GM19372 (cell line): ENCODE results near the gene FMN1.

Experiments used
- ATAC-seq: cut with Tn5 transposase; IDR thresholded peaks from one replicate; pipeline ENCODE4 v1.9.1; 2021; ENCODE audit warnings: mild to moderate bottlenecking, low read depth, moderate library complexity; ENCODE audit not compliant: unreplicated experiment

The FMN1 gene

DNA sequence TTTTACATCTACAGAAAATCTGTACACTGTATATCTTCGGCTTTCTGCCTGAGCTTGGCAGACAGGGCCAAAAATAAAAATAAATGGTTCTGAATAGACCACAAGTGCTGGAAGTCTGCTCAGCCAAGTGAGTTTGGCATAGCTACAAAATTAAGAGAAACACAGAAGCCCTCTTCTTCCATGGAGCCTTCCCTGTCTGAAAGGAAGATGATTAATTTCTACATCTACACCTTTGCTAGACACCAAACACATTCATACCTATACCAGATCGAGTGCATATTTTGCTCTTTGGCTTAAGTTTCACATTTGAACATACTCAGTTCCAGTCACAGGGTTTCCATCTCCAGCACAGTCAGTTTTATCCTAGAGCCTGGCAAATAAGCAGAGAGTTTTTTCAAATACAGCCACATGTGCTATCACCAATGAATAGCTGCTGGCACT is 252.1 kb downstream of the FMN1 start:
- no peak for ATAC-seq

DNA sequence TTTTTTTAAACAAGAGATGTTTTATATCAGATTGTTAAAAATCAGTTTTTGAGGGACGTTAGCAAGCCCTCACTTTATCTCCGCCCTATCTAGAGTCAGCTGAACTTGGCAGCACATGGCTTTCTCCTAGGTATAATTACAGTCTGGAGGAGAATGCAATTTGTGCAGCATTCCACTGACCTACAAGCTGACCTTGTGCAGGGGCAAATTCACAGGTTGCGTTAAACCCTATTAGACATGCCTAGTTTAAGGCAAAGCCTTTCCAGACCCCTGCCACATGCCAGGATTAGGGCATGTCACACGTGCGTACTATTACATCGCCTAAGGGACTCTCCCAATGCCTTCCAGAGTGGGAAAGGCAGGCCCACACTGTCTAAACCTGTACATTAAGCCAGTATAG is 252.7 kb downstream of the FMN1 start:
- no peak for ATAC-seq

DNA sequence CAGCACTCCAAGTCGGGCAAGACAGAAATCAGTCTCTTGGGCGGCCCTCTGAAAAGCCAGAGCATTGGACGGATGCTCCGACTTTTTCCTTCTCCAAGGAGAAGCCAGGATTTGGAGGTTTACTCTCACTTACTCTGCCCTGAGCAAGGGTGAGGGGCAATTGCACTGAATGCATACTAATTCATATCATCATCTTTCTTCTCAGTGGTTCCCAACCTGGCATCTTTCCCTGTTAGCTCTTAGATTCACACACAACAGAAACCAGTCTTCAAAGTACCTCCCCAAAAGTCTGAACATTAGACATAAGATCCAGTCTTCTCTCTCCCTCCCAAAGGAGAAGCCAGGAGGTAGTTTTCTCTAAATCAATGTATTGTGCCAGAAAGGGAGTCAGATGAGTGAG is 257.5 kb downstream of the FMN1 start:
- no peak for ATAC-seq

- ATAC-seq, result no peak
These were observed 258.1 kb downstream of the FMN1 start for GRCh38 chr15:32936283-32936918.

DNA sequence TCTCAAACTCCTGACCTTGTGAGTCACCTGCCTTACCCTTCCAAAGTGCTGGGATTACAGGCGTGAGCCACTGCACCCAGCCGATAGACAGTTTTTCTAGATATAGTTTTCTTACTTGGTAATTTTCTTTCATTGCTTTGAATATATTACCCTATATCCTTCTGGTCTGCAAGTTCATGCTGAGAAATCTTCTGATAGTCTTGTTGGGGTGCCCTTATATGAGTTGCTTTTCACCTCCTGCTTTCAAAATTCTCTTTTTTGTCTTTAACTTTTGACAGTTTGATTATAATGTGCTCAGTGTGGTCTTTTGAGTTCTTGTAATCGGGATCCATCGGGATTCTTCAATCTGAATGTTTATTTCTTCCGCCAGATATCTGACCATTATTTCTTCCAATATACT is 259.4 kb downstream of the FMN1 start:
- ATAC-seq, result no peak

GRCh38 chr15:32933236-32933635 is 261.3 kb downstream of the FMN1 start:
- no peak for ATAC-seq

GRCh38 chr15:32928876-32929275 is 265.6 kb downstream of the FMN1 start:
- no peak for ATAC-seq

DNA sequence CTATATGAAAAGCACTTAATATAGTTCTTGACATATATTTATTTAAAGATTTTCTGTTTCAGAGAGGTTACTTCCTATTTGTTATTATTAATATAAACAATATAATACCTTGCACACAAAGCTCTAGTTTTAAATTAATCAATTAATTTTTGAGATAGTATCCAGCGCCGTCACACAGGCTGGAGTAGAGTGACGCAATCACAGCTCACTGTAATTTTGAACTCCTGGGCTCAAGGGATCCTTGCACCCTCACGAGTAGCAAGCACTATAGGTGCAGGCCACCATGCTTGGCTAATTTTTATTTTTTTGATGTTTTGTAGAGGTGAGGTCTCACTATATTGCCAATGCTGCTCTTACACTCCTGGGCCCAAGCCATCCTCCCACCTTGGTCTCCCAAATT is 267.4 kb downstream of the FMN1 start:
- ATAC-seq, result no peak

DNA sequence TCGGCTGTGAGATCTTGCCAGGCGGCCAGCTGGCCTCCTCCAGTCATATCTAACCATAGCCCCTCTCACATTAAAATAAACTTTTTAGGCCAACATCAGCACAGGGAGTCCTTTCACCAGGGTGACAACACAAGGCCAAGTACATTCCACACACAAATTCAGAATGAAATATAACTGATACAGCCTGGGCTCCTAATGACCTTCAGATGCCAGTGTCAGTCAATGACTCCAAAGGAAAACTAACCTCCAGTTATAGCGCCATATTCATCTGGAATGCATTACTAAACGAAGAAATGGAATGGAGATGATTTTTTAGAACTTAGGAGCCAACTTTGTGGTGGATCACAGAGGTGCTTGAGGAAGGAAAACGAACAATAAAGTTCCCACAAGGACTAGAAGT is 271.3 kb downstream of the FMN1 start:
- ATAC-seq, result no peak

DNA sequence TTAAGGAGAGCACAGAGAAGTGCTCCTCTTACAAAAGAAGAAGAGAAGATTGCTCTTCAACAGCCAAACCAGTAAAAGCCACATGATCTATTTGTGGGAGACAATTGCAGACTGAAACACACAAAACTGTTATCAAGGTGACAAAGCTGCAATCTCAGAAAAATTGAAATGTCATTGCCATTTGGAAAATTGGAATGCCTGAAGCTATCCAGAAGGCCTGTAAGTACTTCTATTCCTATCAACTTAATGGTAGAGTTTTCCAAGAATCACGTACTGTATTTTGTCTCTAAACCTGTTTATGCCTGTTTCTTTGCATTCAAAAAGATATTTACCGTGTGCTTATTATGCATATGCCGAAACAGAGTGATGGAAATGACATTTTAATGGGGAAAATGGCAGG is 272.0 kb downstream of the FMN1 start:
- no peak for ATAC-seq

DNA sequence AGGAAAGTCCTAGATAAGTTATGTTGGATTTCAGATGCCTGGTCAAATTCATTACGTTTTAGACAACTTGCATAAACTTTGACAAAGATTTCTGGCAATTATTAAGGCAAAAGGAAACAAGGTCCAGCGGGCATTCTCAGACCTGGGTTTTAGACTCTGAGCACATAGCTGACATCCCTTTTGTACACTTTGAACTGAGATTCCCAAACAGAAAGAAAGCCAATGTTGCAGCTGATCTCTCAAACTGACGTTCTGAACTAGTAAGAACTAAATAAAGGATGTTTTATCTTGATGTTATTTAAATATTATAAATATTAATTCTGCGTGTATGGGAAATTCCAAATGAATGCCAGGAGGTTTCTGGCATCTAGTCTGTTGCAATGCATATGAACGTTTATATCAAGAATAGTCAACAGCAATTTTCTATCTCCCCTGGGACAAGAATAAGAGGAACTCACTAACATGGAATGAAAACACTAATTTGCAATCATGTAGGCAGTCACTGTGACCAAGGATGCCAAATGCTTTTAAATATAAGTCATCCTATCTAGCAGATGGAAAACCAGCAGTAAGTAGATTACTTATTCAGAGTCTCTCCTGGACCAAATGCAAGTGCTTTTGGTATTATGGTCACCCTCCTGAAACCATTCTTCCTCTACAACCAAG is 274.6 kb downstream of the FMN1 start:
- ATAC-seq, result no peak

GRCh38 chr15:32918547-32918946 is 276.0 kb downstream of the FMN1 start:
- no peak for ATAC-seq

DNA sequence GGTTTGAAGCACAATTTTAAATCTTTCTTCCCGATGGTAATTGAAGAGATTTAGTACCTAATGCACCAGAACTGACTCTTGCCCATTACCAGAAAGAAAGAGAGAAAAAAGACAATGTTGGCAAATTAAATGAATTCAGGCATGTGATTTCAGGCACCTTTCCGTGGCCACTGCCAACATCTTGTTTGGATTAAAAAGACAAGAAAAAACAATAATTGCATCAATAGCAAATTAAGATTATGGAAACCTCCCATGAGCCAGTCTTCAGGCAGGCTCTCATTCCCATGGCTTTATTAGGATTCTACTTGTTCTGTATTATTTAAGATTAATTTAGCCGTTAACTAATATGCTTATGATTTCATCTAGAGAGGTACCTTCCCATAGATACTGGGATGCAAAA is 283.7 kb downstream of the FMN1 start:
- ATAC-seq, result no peak

- ATAC-seq, result no peak
These were observed 285.1 kb downstream of the FMN1 start for GRCh38 chr15:32909431-32909830.

GRCh38 chr15:32908872-32909271 is 285.6 kb downstream of the FMN1 start:
- ATAC-seq, result no peak

- ATAC-seq, result peak; percentile 93
These were observed 286.2 kb downstream of the FMN1 start for GRCh38 chr15:32908135-32908801.

GRCh38 chr15:32905481-32905880 is 289.0 kb downstream of the FMN1 start:
- no peak for ATAC-seq

GRCh38 chr15:32904448-32904847 is 290.1 kb downstream of the FMN1 start:
- no peak for ATAC-seq

DNA sequence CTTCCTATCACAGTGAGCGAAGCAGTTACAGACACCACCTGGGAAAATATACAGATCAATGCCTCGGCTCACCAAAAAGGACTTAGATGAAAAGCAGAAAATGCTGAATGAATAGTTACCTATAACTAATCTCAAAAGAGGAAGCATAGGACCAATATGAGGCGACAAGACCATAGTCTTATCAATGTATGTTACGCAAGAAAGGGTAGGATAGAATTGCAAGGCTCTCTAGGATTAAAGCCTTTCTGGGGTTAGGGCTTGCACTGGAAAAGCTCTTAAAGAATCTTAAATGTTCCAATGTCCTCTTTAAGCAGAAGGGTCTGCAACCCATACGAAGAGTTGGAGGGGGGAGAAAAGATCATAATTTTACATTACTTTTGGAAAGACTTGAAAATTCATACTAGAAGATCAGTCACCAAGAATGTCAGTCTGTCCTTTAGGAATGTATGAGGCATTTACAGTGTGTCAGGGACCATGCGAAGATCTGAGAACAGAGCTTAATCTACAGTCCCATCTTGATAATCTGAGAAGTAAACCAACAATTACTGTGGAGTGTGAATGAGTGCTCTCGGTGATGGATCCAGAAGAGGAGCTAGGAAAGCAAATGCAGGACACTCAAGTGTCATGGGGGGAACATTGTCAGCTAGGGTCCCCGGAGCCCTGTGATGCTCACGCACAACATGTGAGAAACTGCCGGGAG is 290.8 kb downstream of the FMN1 start:
- ATAC-seq, result no peak

DNA sequence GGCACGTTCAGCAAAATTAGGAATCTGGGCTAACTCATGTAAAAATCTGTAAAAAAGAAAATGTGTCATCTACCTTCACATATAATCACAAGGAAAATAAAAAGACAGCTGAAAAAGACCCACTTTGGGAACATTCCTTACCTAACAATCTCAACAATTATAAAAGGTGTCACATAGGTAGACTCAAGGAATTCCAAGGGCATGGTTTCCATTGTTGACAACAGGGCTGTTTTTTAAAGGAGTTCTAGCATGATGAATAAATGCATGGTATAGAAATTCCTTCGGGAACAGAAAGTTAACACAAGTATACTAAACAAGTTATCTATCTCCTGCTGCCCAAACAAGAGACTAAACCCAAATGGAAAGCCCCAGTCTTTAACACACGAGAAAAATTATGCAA is 292.5 kb downstream of the FMN1 start:
- ATAC-seq, result no peak

GRCh38 chr15:32901192-32901591 is 293.3 kb downstream of the FMN1 start:
- ATAC-seq, result no peak
